Pancreas (tissue), 10 donors: ENCODE results near the gene TM7SF2. TPM values are rescaled to one million over a fixed set of nuclear protein-coding genes. Genes with fewer than 3 reads are reported as not detected.
A peak's percentile ranks its signal among the peaks of the same experiment; 100 is the strongest.

Experiments
- ATAC-seq, 4 donors: fragments of 200-7000 bp; cut with Tn5 transposase; one replicate each; pipeline versions ENCODE4 v1.8.0 to v1.9.1; 2020; ENCODE audit warnings: mild to moderate bottlenecking in 4 of 4, moderate library complexity in 4 of 4
- DNase-seq, 6 donors: peaks; one replicate each; pipeline ENCODE4 v3.0.0-alpha.2; 2020
- FAIRE-seq: peaks from 2 replicates; lab custom pipeline; 2012; peaks lifted over from hg19 to GRCh38; lab: Jason Lieb, UNC
- H3K27ac ChIP-seq, 4 donors: fragments of 200-600 bp; sonication (generic); 1 replicate in 3 of 4; 2 replicates in 1 of 4; pipeline versions ENCODE4 v1.5.0 to v1.8.0; 2020
- H3K27me3 ChIP-seq, 4 donors: fragments of 200-600 bp; one replicate each; pipeline ENCODE4 v1.8.0; 2021
- H3K36me3 ChIP-seq, 3 donors: fragments of 200-600 bp; sonication (generic) in 1 of 3; one replicate each; pipeline versions ENCODE4 v1.5.0 to v1.8.0; 2020 to 2021
- H3K4me1 ChIP-seq, 3 donors: fragments of 200-600 bp; one replicate each; pipeline ENCODE4 v1.8.0; 2021
- H3K4me3 ChIP-seq, 4 donors: fragments of 200-600 bp; sonication (generic) in 2 of 4; one replicate each; pipeline versions ENCODE4 v1.5.0 to v1.8.0; 2020 to 2021
- H3K9me3 ChIP-seq, 4 donors: fragments of 200-600 bp; one replicate each; pipeline ENCODE4 v1.8.0; 2021
- CTCF ChIP-seq, 4 donors: fragments of 200-600 bp; sonication (generic) in 3 of 4; IDR thresholded peaks; one replicate each; pipeline versions ENCODE4 v1.5.0 to v1.8.0; 2021; ENCODE audit warnings: antibody characterized with exemption in 4 of 4
- WGBS, 2 donors: extraction: QIAGEN DNeasy Blood & Tissue Kit; methylation state at CpG; one replicate each; pipeline ENCODE4 v1.1.7; 2013; 5-methylcytosine and 5-hydroxymethylcytosine counted together
- intact Hi-C, 3 donors: fragments of 100-400 bp; cut with DNase I; formaldehyde crosslinking; loops; one replicate each; pipeline versions ENCODE4 v1.11.1 to v1.14.2; 2022
- polyA plus RNA-seq, 2 donors: library from polyadenylated mRNA; stranded (reverse); fragments of 200-250 nt; gene quantifications; one replicate each; pipeline ENCODE4 v1.2.3, GENCODE V29; 2013
- total RNA-seq, 6 donors: library from RNA; stranded (reverse); fragmentation: NEBNext Ultra II Directional in 4 of 6; extraction: Animal tissue kit (Norgen Biotek cat#: 25700) in 4 of 6; gene quantifications; one replicate each; pipeline versions ENCODE4 v1.2.1 to v1.2.4, GENCODE V29; 2021 to 2023
- donor health status: healthy with polysubstance abuse.
- donor health status: DM: no; HTN: no; CAD: no; lungs with moderate emphysema.
- donor health status: DM: no; HTN: no; CAD: no.
- donor health status: control.
- donor health status: control.
- donor health status: Bipolar disorder and iron deficiency.
- donor health status: DM: yes; HTN: yes; CAD: no.
- donor health status: DM: no; HTN: no; CAD: no.
- donor health status: DM: no; HTN: no; CAD: no.
- donor health status: DM: yes; HTN: yes; CAD: no.

TM7SF2 gene
- total and polyA plus RNA-seq, 8 donors: 12.8 to 203 (median 60.6) TPM

DNA sequence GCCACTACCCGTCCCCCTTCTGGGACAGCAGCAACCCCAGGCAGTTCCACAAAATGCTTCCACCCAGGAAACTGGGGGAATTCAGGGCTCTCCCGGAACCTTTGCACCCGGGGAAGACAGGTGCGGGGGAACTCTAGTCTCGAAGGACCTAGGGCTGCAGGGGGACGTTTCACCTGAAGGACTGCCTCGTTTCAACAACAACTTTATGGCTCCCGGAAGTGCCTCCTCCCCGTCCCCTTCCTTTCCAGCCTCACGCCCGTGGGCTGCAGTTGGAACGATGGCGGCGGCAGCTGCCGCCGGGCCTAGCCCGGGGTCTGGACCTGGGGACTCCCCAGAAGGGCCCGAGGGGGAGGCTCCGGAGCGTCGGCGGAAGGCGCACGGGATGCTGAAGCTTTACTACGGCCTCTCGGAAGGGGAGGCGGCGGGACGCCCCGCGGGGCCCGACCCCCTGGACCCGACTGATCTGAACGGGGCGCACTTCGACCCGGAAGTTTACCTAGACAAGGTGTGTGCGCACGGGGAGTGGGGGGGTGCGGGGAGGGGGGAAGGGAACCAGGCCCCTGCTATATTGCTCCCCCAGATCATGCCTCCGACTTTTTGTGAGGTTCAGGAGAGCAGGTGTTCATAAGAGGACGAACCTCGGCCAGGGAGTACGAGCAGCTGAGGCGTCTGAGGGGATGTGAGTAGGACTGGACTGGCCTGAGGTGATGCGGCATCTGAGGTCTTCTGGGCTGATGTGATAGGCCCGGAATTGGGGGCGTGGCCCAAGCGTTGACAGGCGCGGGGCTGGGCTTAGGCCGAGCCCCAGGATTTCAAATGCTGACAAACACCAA lies 15.5 kb upstream of the TM7SF2 start, which contains the start of gene VPS51:
VPS51 (plus strand) TSS at position 241 of the 833 bp plus-strand sequence; CDS start at position 278, 37 bp downstream.
- Histone ChIP-seq H3K27ac (peak within 1 kb of the TSS; percentile 90 to 93 (median 92)), H3K4me3 (peak within 1 kb of the TSS; percentile 59 to 78 (median 68)), H3K27me3 (no peaks in the 10 kb centered on the region), H3K36me3 (peaks cover 0 to 9% (median 0%) of the 10 kb centered on the region in 3 donors), H3K9me3 (no peaks in the 10 kb centered on the region), H3K4me1 (peaks cover 0 to 13% (median 11%) of the 10 kb centered on the region in 3 donors)
- 0 to 1% methylated on average over 46 to 52 of the region's 52 CpGs for WGBS, 2 donors
- peak; percentile 95 to 97 (median 96) for ATAC-seq
- FAIRE-seq: no peak
- TF ChIP-seq CTCF (IDR thresholded peaks at IDR 0.05): no peak
- peak; percentile 84 to 93 (median 90) for DNase-seq
- intact Hi-C loops: no loop called here

DNA sequence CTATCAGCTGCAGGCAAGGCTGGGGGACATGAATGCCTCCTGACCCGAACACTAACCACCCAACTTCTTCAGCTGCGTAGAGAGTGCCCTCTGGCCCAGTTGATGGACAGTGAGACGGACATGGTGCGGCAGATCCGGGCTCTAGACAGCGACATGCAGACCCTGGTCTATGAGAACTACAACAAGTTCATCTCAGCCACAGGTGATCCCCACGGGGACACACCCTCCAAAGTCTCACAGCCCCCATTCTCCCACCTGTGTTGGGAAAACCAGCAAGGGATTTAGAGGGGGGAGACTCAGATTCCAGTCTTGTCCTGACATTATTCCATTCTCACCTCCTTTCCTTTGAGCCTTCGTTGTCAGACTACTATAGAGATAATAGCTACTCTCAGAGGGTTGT lies 14.7 kb upstream of the TM7SF2 start:
- FAIRE-seq (no peak), DNase-seq (no peak), ATAC-seq (peak in 1 of 4 donors; percentile 0)
- 13 to 16% methylated on average over 8 of the region's 8 CpGs for WGBS, 2 donors
- Histone ChIP-seq H3K27ac (peak overlapping the region; percentile 90 to 93 (median 92)), H3K4me1 (peaks cover 7 to 20% (median 18%) of the 10 kb centered on the region in 3 donors), H3K36me3 (peaks cover 0 to 9% (median 0%) of the 10 kb centered on the region in 3 donors), H3K9me3 (no peaks in the 10 kb centered on the region), H3K27me3 (no peaks in the 10 kb centered on the region), H3K4me3 (peak overlapping the region; percentile 59 to 78 (median 68))
- TF ChIP-seq CTCF (IDR thresholded peaks at IDR 0.05): no peak
- intact Hi-C loops: no loop called here

- H3K27ac ChIP-seq: peak overlapping the region in 2 of 4 donors; percentile 39 to 74
- intact Hi-C loops: loop anchor here in 1 of 3 donors (10.0 kb wide), 1 partner anchor 246 kb away; no protein-coding TSS in a partner anchor
- WGBS, 2 donors: 74 to 76% methylated on average over 6 of the region's 6 CpGs
- H3K4me1 ChIP-seq: peaks cover 44 to 51% (median 47%) of the 10 kb centered on the region in 3 donors
- ATAC-seq (no peak), DNase-seq (no peak), FAIRE-seq (no peak)
- TF ChIP-seq CTCF (IDR thresholded peaks at IDR 0.05): no peak
- no peak overlapping the region for H3K4me3 ChIP-seq
- H3K27me3 ChIP-seq: no peaks in the 10 kb centered on the region
- H3K9me3 ChIP-seq: no peaks in the 10 kb centered on the region
- H3K36me3 ChIP-seq: peaks cover 0 to 9% (median 0%) of the 10 kb centered on the region in 3 donors
These were observed 10.9 kb upstream of the TM7SF2 start for GRCh38 chr11:65100674-65101350.

DNA sequence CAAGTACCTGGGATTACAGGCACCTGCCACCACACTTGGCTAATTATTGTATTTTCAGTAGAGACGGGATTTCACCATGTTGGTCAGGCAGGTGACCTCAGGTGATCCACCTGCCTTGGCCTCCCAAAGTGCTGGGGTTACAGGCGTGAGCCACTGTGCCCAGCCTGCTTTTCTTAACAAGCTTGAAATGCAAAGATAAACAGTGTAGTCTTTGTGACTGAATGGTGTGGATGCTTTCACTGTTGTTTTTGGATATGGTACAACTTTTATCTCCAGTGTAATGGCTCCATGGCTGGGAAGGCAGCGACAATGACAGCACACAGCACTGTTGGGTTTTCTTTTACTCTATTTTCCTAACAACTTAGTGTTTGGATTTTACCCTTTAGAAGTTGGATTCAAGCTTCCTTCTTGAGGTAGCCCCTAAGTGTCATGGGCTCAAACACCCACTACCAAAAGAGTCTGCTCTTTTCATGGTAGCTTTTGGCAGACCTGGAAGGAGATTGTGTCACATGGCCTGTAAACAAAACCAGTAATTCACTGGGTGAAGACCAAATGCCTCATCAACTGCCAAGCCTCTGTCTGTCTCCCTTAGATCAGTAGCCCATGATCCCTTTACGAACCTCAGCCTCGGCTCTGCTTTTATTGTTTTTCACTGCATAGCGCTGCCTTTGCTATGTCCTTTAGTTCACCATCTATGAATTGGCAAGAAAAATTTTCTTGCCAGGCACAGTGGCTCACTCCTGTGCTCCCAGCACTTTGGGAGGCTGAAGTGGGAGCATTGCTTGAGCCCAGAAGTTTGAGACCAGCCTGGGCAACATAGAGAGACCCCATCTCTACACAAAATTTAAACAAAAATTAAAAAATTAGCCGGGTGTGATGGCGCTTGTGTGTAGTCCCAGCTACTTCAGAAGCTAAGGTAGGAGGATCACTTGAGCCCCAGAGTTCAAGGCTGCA lies 9.3 kb upstream of the TM7SF2 start:
- Histone ChIP-seq H3K9me3 (no peaks in the 10 kb centered on the region), H3K4me1 (peaks cover 41 to 47% (median 45%) of the 10 kb centered on the region in 3 donors), H3K4me3 (no peak overlapping the region), H3K27ac (peak overlapping the region in 2 of 4 donors; percentile 28 to 74), H3K36me3 (peaks cover 0 to 9% (median 0%) of the 10 kb centered on the region in 3 donors), H3K27me3 (no peaks in the 10 kb centered on the region)
- FAIRE-seq: no peak
- peak in 1 of 6 donors; percentile 53 for DNase-seq
- peak; percentile 67 to 78 (median 72) for ATAC-seq
- TF ChIP-seq CTCF (IDR thresholded peaks at IDR 0.05): no peak
- intact Hi-C loops: loop anchor here in 1 of 3 donors (10.0 kb wide), 1 partner anchor 248 kb away; no protein-coding TSS in a partner anchor
- 58 to 60% methylated on average over 8 of the region's 8 CpGs for WGBS, 2 donors
